Osteocyte (in vitro differentiated cells): Measurements from ENCODE around the gene C10orf105. TPM values are rescaled to one million over a fixed set of nuclear protein-coding genes. Genes with fewer than 3 reads are reported as not detected.

Experiments
- DNase-seq: peaks from one replicate; pipeline ENCODE4 v3.0.0; 2021; ENCODE audit warnings: mixed read lengths; ENCODE audit not compliant: unreplicated experiment; ENCODE audit errors: extremely low spot score
- H3K27ac Mint-ChIP-seq: one replicate; pipeline ENCODE4 v1.8.0; 2021; ENCODE audit warnings: mild to moderate bottlenecking, mixed read lengths; ENCODE audit not compliant: unreplicated experiment
- H3K27me3 Mint-ChIP-seq: one replicate; pipeline ENCODE4 v1.8.0; 2021; ENCODE audit warnings: mixed read lengths; ENCODE audit not compliant: unreplicated experiment
- H3K36me3 Mint-ChIP-seq: one replicate; pipeline ENCODE4 v1.8.0; 2021; ENCODE audit warnings: mixed read lengths; ENCODE audit not compliant: unreplicated experiment
- H3K4me1 Mint-ChIP-seq: one replicate; pipeline ENCODE4 v1.8.0; 2021; ENCODE audit warnings: mixed read lengths; ENCODE audit not compliant: unreplicated experiment
- H3K4me3 Mint-ChIP-seq: one replicate; pipeline ENCODE4 v1.8.0; 2021; ENCODE audit warnings: mild to moderate bottlenecking, moderate library complexity, mixed read lengths; ENCODE audit not compliant: unreplicated experiment
- H3K9me3 Mint-ChIP-seq: one replicate; pipeline ENCODE4 v1.8.0; 2021; ENCODE audit warnings: mixed read lengths; ENCODE audit not compliant: unreplicated experiment
- total RNA-seq: library from RNA; stranded (reverse); gene quantifications from 2 replicates; pipeline ENCODE4 v1.2.1, GENCODE V29; 2021
- TF ChIP-seq, protein P1 (sequence below): fragments of 200-600 bp; sonication (generic); IDR thresholded peaks from 2 replicates; pipeline ENCODE4 v1.5.0; 2021; ENCODE audit warnings: antibody characterized with exemption, mild to moderate bottlenecking, moderate library complexity

C10orf105 gene
- total RNA-seq, 1 donor from 2014 or later, result not detected

DNA sequence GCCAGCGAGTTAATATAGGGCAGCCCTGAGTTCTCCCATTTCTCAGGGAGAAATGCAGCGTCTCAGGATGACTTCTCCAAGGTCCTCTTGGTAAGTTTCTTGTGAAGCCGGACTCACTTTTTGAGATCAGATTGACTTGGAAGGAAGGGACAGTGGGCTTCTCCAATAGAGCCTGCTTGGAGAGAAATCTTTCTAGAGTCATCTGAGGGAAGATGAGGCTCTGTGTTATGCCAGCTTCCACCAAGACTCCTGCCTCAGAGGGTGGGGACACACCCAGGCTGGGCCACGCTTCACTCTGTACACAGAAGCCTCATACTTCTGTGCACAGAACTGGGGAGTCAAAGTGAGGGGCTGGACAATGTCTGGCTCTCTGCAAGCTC, 5.6 kb downstream of the C10orf105 start:
- H3K27me3 Mint-ChIP-seq, result peaks cover 18% of the 10 kb centered on the region
- H3K27ac Mint-ChIP-seq, result no peak overlapping the region
- no peaks in the 10 kb centered on the region for H3K9me3 Mint-ChIP-seq
- H3K36me3 Mint-ChIP-seq, result no peaks in the 10 kb centered on the region
- DNase-seq, result no peak
- H3K4me3 Mint-ChIP-seq, result no peak overlapping the region
- peaks cover 6% of the 10 kb centered on the region for H3K4me1 Mint-ChIP-seq
- TF ChIP-seq, protein P1, sequence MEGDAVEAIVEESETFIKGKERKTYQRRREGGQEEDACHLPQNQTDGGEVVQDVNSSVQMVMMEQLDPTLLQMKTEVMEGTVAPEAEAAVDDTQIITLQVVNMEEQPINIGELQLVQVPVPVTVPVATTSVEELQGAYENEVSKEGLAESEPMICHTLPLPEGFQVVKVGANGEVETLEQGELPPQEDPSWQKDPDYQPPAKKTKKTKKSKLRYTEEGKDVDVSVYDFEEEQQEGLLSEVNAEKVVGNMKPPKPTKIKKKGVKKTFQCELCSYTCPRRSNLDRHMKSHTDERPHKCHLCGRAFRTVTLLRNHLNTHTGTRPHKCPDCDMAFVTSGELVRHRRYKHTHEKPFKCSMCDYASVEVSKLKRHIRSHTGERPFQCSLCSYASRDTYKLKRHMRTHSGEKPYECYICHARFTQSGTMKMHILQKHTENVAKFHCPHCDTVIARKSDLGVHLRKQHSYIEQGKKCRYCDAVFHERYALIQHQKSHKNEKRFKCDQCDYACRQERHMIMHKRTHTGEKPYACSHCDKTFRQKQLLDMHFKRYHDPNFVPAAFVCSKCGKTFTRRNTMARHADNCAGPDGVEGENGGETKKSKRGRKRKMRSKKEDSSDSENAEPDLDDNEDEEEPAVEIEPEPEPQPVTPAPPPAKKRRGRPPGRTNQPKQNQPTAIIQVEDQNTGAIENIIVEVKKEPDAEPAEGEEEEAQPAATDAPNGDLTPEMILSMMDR, result no peak

DNA sequence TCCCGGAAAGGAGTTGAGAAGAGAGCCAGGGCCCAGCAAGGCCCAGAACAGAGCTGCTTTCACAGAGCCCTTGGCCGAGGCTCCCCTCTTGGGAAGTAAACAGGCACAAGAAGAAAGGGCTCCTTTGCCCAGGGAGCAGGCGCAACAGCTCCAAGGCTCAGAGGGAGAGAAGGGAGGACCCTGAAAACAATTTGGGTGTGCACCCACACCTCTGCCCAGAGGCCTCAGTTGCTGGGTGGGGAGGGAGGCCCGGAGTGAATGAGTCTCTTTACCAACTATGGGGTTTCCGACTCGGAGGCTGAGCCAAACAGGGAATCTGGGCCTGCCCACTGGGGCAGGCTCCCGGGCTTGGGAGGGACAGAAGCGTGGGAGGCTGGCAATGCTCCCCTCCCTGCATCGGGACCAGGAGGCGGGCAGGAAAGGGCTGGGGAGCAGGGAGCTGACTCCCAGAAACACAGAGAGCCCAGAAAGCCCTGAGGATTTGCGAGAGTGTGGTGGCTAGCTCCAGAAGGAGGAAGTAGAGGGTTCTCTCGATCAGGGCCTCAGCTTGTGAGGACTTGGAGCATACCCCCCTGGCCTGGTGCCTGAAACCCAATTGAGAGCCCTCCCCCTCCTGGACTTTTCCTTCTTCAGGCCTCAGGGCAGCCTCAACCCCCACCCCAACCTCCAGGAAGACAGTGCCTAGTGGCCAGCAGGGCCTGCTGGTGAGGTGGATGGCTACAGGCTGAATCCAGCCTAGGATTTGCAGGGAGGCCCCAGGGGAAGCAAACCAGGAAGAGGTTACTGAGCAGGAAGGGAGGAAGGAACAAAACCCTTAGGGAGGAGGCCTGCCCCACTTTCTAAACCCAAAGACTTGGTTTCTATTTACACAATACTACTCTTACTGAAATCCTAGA, 6.2 kb downstream of the C10orf105 start:
- Mint-ChIP-seq H3K27ac (no peak overlapping the region), H3K4me3 (no peak overlapping the region)
- no peak for DNase-seq

DNA sequence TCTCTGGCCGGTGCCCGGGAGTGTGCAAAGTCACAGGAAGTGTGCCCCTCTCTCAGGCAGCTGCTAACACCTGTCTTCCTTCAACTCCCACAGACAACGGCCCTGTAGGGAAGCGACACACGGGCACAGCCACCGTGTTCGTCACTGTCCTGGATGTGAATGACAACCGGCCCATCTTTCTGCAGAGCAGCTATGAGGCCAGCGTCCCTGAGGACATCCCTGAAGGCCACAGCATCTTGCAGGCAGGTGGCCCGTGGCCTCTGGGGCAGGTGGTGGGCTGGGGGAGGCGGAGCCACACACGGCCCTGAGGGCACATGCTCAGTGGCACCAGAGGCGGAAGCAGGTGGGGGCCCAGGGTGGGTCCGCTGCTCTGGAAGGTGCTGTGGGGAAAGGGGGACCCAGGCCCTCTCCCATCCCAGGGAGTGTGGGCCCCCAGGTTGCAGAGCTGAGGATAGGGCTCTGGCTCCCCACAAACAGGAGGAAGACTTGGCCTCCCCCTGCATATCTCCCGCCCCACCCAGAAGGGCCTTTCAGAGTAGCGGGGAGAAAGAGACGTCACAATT, 6.9 kb downstream of the C10orf105 start:
- DNase-seq, result no peak
- peaks cover 19% of the 10 kb centered on the region for H3K27me3 Mint-ChIP-seq
- TF ChIP-seq, protein P1, result no peak
- H3K36me3 Mint-ChIP-seq, result no peaks in the 10 kb centered on the region
- no peaks in the 10 kb centered on the region for H3K9me3 Mint-ChIP-seq
- peaks cover 6% of the 10 kb centered on the region for H3K4me1 Mint-ChIP-seq
- H3K27ac Mint-ChIP-seq, result no peak overlapping the region
- no peak overlapping the region for H3K4me3 Mint-ChIP-seq

More for the DNA sequence above, 6.2 kb downstream of the C10orf105 start:
- TF ChIP-seq, protein P1, result no peak
- Mint-ChIP-seq H3K4me1 (peaks cover 6% of the 10 kb centered on the region), H3K36me3 (no peaks in the 10 kb centered on the region), H3K9me3 (no peaks in the 10 kb centered on the region), H3K27me3 (peaks cover 19% of the 10 kb centered on the region)

DNA sequence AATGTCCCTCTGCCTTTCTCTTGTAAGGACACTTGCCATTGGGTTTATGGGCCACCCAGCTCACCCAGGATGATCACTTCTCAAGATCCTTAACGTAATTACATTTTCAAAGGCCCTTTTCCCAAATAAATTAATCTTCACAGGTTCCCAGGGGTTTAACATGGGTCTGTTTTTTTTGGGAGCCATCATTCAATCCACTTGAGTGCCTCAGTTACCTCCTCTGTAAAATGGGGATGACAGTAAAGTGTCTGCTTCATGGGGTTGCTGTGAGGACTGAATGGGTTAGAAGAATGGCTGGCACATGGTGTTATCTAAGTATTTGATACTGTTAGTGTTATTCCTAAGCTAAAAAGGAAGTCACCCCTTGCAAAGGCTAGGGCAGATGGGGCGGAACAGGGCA, 7.4 kb downstream of the C10orf105 start:
- DNase-seq, result no peak
- peaks cover 6% of the 10 kb centered on the region for H3K4me1 Mint-ChIP-seq

More for the DNA sequence above, 7.4 kb downstream of the C10orf105 start:
- peaks cover 19% of the 10 kb centered on the region for H3K27me3 Mint-ChIP-seq
- no peaks in the 10 kb centered on the region for H3K9me3 Mint-ChIP-seq
- H3K4me3 Mint-ChIP-seq, result no peak overlapping the region
- H3K27ac Mint-ChIP-seq, result no peak overlapping the region
- TF ChIP-seq, protein P1, result no peak
- no peaks in the 10 kb centered on the region for H3K36me3 Mint-ChIP-seq
